ENCODE data around the gene NFYB.
"Not testable (repeated sequence)": the region's sequence is repeated elsewhere in the genome, so short reads cannot be mapped to it uniquely, and the experiment has no call there.

The NFYB gene

DNA sequence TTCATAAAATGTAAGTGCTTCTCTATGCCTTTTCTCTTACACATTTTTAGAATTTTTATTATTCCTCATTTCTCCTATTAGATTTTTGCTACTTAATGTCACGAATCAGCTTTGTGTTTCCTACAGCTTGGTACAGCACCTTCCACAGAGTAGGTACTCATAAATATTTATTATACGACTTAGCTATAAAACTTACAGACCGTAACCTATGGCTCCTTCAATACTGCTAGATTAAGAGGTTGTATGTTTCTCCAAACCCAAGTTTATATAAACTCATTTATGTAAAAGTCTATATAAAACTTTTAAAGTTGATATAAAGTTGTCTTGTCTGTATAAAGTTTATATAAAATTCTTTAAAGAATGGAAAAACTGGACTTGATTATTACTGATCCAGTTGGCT, 11.5 kb downstream of the NFYB start:
- Histone ChIP-seq H3K36me3 (peaks cover 55 to 85% (median 72%) of the 10 kb centered on the region in 3 donors), H3K9me3 (no peaks in the 10 kb centered on the region), H3K27ac (no peak overlapping the region), H3K4me3 (no peak overlapping the region), H3K27me3 (no peaks in the 10 kb centered on the region), H3K4me1 (peaks cover 0 to 27% (median 5%) of the 10 kb centered on the region in 4 donors)
- TF ChIP-seq, protein P1, sequence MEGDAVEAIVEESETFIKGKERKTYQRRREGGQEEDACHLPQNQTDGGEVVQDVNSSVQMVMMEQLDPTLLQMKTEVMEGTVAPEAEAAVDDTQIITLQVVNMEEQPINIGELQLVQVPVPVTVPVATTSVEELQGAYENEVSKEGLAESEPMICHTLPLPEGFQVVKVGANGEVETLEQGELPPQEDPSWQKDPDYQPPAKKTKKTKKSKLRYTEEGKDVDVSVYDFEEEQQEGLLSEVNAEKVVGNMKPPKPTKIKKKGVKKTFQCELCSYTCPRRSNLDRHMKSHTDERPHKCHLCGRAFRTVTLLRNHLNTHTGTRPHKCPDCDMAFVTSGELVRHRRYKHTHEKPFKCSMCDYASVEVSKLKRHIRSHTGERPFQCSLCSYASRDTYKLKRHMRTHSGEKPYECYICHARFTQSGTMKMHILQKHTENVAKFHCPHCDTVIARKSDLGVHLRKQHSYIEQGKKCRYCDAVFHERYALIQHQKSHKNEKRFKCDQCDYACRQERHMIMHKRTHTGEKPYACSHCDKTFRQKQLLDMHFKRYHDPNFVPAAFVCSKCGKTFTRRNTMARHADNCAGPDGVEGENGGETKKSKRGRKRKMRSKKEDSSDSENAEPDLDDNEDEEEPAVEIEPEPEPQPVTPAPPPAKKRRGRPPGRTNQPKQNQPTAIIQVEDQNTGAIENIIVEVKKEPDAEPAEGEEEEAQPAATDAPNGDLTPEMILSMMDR (IDR thresholded peaks at IDR 0.05) = no peak
- DNase-seq = no peak
- intact Hi-C loops (cut with DNase I; ENCODE audit: low total_unique reads) = no loop called here

DNA sequence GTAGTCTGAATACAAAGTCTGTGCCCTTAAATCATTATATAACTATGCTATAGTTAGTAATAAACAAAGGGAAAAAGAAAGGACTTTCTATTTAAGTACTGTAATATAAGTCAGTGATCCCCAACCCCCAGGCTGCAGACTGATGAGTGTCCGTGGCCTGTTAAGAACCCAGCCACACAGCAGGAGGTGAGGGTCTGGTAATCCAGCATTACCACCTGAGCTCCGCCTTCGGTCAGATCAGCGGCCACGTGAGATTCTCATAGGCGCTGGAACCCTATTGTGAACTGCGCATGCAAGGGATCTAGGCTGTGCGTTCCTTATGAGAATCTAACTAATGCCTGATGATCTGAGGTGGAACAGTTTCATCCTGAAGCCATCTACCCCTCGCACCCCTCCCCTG, 15.7 kb downstream of the NFYB start:
- TF ChIP-seq, protein P1 (IDR thresholded peaks at IDR 0.05) = no peak
- Histone ChIP-seq H3K27ac (no peak overlapping the region), H3K4me1 (peaks cover 0 to 10% (median 0%) of the 10 kb centered on the region in 4 donors), H3K4me3 (no peak overlapping the region), H3K27me3 (no peaks in the 10 kb centered on the region), H3K9me3 (no peaks in the 10 kb centered on the region), H3K36me3 (peaks cover 52 to 87% (median 73%) of the 10 kb centered on the region in 3 donors)
- intact Hi-C loops (cut with DNase I; ENCODE audit: low total_unique reads) = no loop called here
- DNase-seq = no peak

DNA sequence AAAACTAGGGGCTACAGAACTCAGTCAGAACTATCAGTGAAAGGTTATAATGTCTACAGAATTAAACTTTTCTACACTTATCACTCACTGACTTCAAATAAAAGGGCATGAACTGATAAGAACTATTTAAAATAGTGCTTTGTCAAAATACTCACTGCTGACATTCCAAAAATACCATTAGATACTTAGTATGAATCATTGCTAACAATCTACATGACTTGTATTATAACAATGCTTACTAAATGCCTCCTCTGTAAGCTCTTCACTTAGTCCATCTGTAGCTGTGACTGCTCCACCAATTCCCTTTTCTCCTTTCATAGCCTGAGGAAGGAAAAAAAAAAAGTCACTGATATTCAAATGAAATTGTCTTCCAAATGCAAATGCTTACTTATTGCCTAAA, 17.0 kb downstream of the NFYB start:
- Histone ChIP-seq H3K9me3 (no peaks in the 10 kb centered on the region), H3K27ac (no peak overlapping the region), H3K4me1 (peaks cover 0 to 10% (median 0%) of the 10 kb centered on the region in 4 donors), H3K4me3 (no peak overlapping the region), H3K36me3 (peaks cover 41 to 76% (median 70%) of the 10 kb centered on the region in 3 donors), H3K27me3 (no peaks in the 10 kb centered on the region)
- no peak for DNase-seq
- TF ChIP-seq, protein P1 (IDR thresholded peaks at IDR 0.05) = no peak
- intact Hi-C loops (cut with DNase I; ENCODE audit: low total_unique reads) = no loop called here

DNA sequence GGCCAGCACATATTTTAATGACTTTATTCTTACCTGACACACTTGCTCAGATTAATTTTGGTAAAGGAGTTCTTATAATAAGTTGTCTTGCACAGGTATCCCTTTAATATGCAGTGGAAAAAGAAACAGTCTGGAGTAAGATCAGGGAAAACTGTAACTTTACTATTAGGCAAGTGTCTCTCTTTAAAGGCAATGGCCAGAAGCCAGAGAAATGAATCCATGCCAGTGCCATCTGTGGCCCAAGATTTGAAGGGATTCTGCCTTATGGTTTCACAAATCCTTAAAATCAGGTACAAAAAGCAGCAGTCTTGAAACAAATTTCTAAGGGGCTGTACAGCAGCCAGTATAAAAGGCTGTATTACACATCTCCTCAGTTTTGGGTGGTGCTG, 22.4 kb downstream of the NFYB start:
- intact Hi-C loops (cut with DNase I; ENCODE audit: low total_unique reads) = no loop called here
- no peak for DNase-seq

DNA sequence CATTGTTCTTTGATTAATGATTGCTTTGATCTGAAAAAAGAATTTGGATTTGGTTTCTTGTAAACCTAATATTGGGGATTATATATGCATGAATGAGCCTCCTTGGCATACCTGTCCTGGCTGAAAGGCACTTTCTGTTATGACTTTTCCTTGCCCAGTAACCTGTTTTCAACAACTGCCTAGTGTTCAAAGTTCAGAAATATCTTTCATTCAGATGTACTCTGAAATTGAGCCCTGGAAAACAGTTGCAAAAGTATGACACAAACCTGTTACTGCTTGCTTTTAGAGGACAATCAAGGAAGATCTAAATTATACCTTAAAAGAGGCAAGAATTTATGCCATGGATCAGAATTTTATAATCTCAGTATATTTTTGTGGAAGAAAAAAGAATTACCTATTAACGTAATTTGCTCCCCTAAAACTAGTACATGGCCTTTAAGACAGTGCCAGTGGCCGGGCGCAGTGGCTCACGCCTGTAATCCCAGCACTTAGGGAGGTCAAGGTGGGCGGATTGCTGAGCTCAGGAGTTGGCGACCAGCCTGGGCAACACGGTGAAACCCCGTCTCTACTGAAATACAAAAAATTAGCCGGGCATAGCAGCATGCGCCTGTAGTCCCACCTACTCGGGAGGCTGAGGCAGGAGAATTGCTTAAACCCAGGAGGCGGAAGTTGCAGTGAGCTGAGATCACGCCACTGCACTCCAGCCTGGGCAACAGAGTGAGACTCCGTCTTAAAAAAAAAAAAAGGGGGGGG, 23.0 kb downstream of the NFYB start:
- intact Hi-C loops (cut with DNase I; ENCODE audit: low total_unique reads) = loop anchor here (5.0 kb wide), 1 partner anchor 58 kb away; no protein-coding TSS in a partner anchor
- Histone ChIP-seq H3K4me1 (peaks cover 0 to 10% (median 0%) of the 10 kb centered on the region in 4 donors), H3K36me3 (peaks cover 12 to 19% (median 17%) of the 10 kb centered on the region in 3 donors)
- not testable (repeated sequence) for H3K4me3 ChIP-seq, DNase-seq, H3K27me3 ChIP-seq, H3K27ac ChIP-seq, H3K9me3 ChIP-seq

More for the DNA sequence above, 22.4 kb downstream of the NFYB start:
- TF ChIP-seq, protein P1 (IDR thresholded peaks at IDR 0.05) = no peak
- peaks cover 0 to 10% (median 0%) of the 10 kb centered on the region in 4 donors for H3K4me1 ChIP-seq
- no peaks in the 10 kb centered on the region for H3K27me3 ChIP-seq
- H3K27ac ChIP-seq = no peak overlapping the region
- no peak overlapping the region for H3K4me3 ChIP-seq
- H3K9me3 ChIP-seq = no peaks in the 10 kb centered on the region
- H3K36me3 ChIP-seq = peaks cover 18 to 24% (median 22%) of the 10 kb centered on the region in 3 donors
